ENCODE results near the gene ST8SIA4.

The ST8SIA4 gene

GRCh38 chr5:100903039-100903887, at the start of gene ST8SIA4:
Gene ST8SIA4 (minus strand): TSS chr5:100903282. CDS start chr5:100902955, 327 bp downstream.
- DNase-seq = peak; percentile 92

- no peak for DNase-seq
Measured at GRCh38 chr5:100950985-100951384, 47.9 kb upstream of the ST8SIA4 start.

- no peak for DNase-seq
Measured at GRCh38 chr5:100913298-100913697, 10.2 kb upstream of the ST8SIA4 start.

- DNase-seq = no peak
Measured at GRCh38 chr5:100909034-100909433, 6.0 kb upstream of the ST8SIA4 start.

- no peak for DNase-seq
Measured at GRCh38 chr5:100905259-100905914, 2.3 kb upstream of the ST8SIA4 start.

- peak; percentile 51 for DNase-seq
Measured at GRCh38 chr5:100904259-100904861, 1.3 kb upstream of the ST8SIA4 start.

- DNase-seq = peak; percentile 69
Measured at GRCh38 chr5:100902440-100903038, 543 bp downstream of the ST8SIA4 start.

GRCh38 chr5:100901821-100902341, 1.2 kb downstream of the ST8SIA4 start:
- peak; percentile 76 for DNase-seq

GRCh38 chr5:100900796-100901781, 2.0 kb downstream of the ST8SIA4 start:
- DNase-seq = peak; percentile 81

- DNase-seq = peak; percentile 73
Measured at GRCh38 chr5:100900142-100900795, 2.8 kb downstream of the ST8SIA4 start.

- no peak for DNase-seq
Measured at GRCh38 chr5:100899675-100900074, 3.4 kb downstream of the ST8SIA4 start.

- peak; percentile 9 for DNase-seq
Measured at GRCh38 chr5:100898504-100899346, 4.4 kb downstream of the ST8SIA4 start.

- DNase-seq = no peak
Measured at GRCh38 chr5:100896054-100896453, 7.0 kb downstream of the ST8SIA4 start.

- DNase-seq = no peak
Measured at GRCh38 chr5:100890461-100891008, 12.5 kb downstream of the ST8SIA4 start.

GRCh38 chr5:100889896-100890295, 13.2 kb downstream of the ST8SIA4 start:
- DNase-seq = no peak

GRCh38 chr5:100889165-100889743, 13.8 kb downstream of the ST8SIA4 start:
- DNase-seq = no peak

GRCh38 chr5:100877274-100877673, 25.8 kb downstream of the ST8SIA4 start:
- no peak for DNase-seq

GRCh38 chr5:100872408-100873190, 30.5 kb downstream of the ST8SIA4 start:
- DNase-seq = no peak

Measured in eye (tissue), 1 donor.